ENCODE data around the gene NCOA5.
"Not testable (repeated sequence)": the region's sequence is repeated elsewhere in the genome, so short reads cannot be mapped to it uniquely, and the experiment has no call there.

The NCOA5 gene

DNA sequence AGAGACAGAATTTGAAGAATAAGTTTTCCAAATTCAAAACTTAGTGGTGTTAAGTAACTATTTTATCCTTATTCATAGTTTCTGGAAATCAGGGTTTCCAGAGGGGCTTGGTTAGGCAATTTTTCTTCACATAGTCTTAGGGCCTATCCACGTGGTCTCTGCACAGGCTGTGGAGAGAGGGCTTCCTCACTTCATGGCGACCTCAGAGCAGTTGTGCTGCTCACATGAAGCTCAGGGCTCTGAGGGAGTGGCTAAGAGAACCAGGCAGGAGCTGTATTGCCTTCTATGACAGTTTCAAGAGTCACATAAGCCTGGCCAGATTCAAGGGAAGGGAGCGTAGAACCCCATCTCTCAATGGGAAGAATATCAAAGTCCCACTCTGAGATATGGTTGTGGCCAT, 14.5 kb upstream of the NCOA5 start:
- TF ChIP-seq, protein P1, sequence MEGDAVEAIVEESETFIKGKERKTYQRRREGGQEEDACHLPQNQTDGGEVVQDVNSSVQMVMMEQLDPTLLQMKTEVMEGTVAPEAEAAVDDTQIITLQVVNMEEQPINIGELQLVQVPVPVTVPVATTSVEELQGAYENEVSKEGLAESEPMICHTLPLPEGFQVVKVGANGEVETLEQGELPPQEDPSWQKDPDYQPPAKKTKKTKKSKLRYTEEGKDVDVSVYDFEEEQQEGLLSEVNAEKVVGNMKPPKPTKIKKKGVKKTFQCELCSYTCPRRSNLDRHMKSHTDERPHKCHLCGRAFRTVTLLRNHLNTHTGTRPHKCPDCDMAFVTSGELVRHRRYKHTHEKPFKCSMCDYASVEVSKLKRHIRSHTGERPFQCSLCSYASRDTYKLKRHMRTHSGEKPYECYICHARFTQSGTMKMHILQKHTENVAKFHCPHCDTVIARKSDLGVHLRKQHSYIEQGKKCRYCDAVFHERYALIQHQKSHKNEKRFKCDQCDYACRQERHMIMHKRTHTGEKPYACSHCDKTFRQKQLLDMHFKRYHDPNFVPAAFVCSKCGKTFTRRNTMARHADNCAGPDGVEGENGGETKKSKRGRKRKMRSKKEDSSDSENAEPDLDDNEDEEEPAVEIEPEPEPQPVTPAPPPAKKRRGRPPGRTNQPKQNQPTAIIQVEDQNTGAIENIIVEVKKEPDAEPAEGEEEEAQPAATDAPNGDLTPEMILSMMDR (conservative IDR thresholded peaks at IDR 0.05; ENCODE audit: low read depth, low read length): no peak
- no peak overlapping the region for H3K4me3 ChIP-seq (ENCODE audit: low read depth, low read length)
- DNase-seq (ENCODE audit: low read depth): no peak

DNA sequence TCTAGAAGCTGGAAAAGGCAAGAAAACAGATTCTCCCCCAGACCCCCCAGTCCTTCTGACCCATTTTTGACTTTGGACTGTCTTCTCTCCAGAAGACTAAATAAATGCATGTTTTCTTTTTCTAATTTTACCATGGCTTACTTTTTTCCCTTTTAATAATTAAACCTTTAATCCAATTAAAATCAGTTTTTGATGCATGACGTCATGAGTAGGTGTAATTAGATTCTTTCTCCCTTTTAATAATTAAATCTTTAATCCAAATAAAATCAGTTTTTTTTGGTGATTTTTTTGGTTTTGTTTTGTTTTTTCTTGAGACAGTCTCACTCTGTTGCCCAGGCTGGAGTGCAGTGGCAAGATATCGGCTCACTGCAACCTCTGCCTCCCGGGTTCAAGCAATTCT, 13.2 kb upstream of the NCOA5 start:
- no peak overlapping the region for H3K4me3 ChIP-seq (ENCODE audit: low read depth, low read length)
- no peak for DNase-seq (ENCODE audit: low read depth)
- TF ChIP-seq, protein P1 (conservative IDR thresholded peaks at IDR 0.05; ENCODE audit: low read depth, low read length): no peak

DNA sequence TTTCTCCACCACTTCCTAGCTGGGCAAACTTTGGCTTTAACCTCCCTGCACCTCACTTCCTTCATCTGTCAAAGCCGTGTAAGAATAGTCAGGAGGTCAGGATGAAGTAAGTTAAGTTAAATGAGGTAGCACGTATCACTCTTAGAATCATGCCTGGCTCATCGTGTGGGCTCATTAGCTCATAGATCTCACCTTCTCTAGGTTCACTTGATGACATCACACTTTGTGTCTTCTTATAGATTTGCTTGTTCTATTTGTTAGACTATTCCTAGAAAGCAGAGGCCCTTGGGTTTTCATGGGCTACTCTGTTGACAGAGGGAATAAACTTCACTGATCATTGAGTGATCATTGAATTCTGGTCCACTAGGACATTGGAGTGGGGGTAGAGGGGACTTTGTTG, 12.2 kb upstream of the NCOA5 start:
- TF ChIP-seq, protein P1 (conservative IDR thresholded peaks at IDR 0.05; ENCODE audit: low read depth, low read length): no peak
- no peak overlapping the region for H3K4me3 ChIP-seq (ENCODE audit: low read depth, low read length)
- DNase-seq (ENCODE audit: low read depth): no peak

DNA sequence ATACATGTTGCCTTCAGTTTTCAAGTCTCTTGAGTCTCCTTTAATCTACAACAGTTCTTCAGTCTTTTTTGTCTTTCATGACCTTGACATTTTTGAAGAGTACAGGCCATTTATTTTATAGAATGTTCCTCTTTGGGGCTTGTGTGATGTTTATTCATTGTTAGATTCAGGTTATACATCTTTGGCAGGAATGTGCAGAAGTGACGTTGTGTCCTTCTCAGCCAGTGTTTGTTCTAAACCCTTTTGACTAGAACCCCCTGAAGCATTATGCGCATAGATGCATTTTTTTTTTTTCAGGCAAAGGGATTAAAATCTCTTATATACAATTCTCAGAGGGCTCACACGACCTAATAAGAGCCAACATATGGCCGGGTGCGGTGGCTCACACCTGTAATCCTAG, 11.2 kb upstream of the NCOA5 start:
- no peak for DNase-seq (ENCODE audit: low read depth)
- TF ChIP-seq, protein P1 (conservative IDR thresholded peaks at IDR 0.05; ENCODE audit: low read depth, low read length): no peak
- no peak overlapping the region for H3K4me3 ChIP-seq (ENCODE audit: low read depth, low read length)

DNA sequence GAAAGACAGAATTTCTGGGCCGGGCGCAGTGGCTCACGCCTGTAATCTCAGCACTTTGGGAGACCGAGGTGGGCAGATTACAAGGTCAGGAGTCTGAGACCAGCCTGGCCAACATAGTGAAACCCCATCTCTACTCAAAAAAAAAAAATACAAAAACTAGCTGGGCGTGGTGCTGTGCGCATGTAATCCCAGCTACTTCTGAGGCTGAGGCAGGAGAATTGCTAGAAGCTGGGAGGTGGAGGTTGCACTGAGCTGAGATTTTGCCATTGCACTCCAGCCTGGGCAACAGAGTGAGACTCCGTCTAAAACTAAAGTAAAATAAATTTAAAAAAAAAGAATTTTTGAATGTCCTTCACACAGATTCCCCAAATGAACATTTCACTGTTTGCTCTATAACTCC, 10.7 kb upstream of the NCOA5 start:
- DNase-seq (ENCODE audit: low read depth); H3K4me3 ChIP-seq (ENCODE audit: low read depth, low read length): not testable (repeated sequence)

DNA sequence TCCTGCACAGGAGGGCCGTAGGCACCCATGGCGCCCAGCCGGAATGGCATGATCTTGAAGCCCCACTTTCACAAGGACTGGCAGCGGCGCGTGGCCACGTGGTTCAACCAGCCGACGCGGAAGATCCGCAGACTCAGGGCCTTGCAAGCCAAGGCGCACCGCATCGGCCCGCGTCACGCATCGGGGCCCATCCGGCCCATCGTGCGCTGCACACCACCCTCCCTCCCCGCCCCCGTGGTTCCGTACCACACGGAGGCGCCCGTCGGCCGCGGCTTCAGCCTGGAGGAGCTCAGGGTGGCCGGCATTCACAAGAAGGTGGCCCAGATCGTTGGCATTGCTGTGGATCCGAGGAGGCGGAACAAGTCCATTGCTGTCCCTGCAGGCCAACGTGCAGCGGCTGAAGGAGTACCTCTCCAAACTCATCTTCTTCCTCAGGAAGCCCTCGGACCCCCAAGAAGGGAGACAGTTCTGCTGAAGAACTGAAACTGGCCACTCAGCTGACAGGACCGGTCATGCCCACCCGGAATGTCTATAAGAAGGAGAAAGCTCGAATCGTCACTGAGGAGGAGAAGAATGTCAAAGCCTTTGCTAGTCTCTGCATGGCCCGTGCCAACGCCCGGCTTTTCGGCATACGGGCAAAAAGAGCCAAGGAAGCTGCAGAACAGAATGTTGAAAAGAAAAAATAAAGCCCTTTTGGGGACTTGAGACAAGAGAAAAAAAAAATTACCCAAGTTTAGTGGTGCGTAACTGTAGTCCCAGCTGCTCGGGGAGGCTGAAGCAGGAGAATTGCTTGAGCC, 9.9 kb upstream of the NCOA5 start:
- no peak for DNase-seq (ENCODE audit: low read depth)
- no peak overlapping the region for H3K4me3 ChIP-seq (ENCODE audit: low read depth, low read length)
- TF ChIP-seq, protein P1 (conservative IDR thresholded peaks at IDR 0.05; ENCODE audit: low read depth, low read length): no peak

DNA sequence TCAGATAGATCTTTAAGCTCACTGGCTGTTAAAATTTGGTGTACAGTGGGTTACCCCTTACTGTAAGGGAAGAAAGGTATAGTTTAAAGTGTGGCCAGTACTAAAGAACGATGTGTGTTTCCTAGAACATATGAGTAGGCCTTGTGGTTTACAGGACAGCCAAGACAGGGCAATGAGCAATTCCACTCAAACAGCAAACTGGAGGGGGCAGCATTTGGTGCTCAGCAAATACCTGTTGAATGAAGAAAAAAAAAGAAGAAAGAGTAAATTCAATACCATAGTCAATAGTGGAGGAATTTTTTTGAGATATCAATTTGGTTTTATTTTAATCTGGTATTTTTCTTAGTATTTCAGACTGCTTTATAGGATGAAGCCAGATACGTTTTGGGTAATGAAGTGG, 3.8 kb upstream of the NCOA5 start:
- TF ChIP-seq, protein P1 (conservative IDR thresholded peaks at IDR 0.05; ENCODE audit: low read depth, low read length): peak; percentile 6
- H3K4me3 ChIP-seq (ENCODE audit: low read depth, low read length): no peak overlapping the region
- no peak for DNase-seq (ENCODE audit: low read depth)

DNA sequence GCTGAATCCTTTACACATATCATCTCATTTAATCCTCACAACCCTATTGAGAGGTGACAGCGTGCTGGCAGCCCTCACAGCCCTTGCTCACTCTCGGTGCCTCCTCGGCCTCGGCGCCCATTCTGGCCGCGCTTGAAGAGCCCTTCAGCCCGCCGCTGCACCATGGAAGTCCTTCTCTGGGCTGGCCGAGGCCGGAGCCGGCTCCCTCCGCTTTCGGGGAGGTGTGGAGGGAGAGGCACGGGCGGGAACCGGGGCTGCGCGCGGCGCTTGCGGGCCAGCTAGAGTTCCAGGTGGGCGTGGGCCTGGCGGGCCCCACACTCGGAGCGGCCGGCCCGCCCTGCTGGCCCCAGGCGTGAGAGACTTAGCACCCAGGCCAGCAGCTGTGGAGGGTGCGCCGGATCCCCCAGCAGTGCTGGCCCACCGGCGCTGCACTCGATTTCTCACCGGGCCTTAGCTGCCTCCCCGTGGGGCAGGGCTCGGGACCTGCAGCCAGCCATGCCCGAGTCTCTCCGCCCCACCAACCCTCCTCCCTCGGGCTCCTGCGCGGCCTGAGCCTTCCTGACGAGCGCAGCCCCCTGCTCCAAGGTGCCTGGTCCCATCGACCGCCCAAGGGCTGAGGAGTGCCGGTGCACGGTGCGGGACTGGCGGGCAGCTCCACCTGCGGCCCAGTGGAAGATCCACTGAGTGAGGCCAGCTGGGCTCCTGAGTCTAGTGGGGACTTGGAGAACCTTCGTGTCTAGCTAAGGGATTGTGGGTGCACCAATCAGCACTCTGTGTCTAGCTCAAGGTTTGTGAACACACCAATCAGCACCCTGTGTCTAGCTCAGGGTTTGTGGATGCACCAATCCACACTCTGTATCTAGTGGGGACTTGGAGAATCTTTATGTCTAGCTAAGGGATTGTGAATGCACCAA, 2.1 kb upstream of the NCOA5 start:
- DNase-seq (ENCODE audit: low read depth); H3K4me3 ChIP-seq (ENCODE audit: low read depth, low read length): not testable (repeated sequence)

All from choroid plexus epithelial cell (primary cell).